Esophagus squamous epithelium (tissue), 5 donors: Measurements from ENCODE around the gene NLE1. TPM values are rescaled to one million over a fixed set of nuclear protein-coding genes. Genes with fewer than 3 reads are reported as not detected.

ENCODE experiments used
- DNase-seq: peaks from one replicate; lab custom pipeline; 2025; lab: John Stamatoyannopoulos, UW
- H3K27ac ChIP-seq, 4 donors: fragments of 200-600 bp; sonication (generic); one replicate each; pipeline ENCODE4 v1.5.1; 2016 to 2019; ENCODE audit warnings: mild to moderate bottlenecking in 1 of 4
- H3K27me3 ChIP-seq, 4 donors: fragments of 200-600 bp; sonication (generic); 1 replicate in 3 of 4; 2 replicates in 1 of 4; pipeline versions ENCODE4 v1.5.1 to v1.6.0; 2017 to 2021; ENCODE audit warnings: antibody characterized with exemption in 1 of 4
- H3K36me3 ChIP-seq, 3 donors: fragments of 200-600 bp; sonication (generic); one replicate each; pipeline ENCODE4 v1.5.1; 2016 to 2019
- H3K4me1 ChIP-seq, 3 donors: fragments of 200-600 bp; sonication (generic); one replicate each; pipeline ENCODE4 v1.5.1; 2017 to 2019
- H3K4me3 ChIP-seq, 4 donors: fragments of 200-600 bp; sonication (generic); 1 replicate in 3 of 4; 2 replicates in 1 of 4; pipeline ENCODE4 v1.5.1; 2016 to 2019; ENCODE audit warnings: mild to moderate bottlenecking in 2 of 4, moderate library complexity in 1 of 4
- H3K9me3 ChIP-seq, 3 donors: fragments of 200-600 bp; sonication (generic); one replicate each; pipeline ENCODE4 v1.5.1; 2016 to 2019
- CTCF ChIP-seq, 6 experiments: fragments of 450-650 bp in 4 of 6; fragments of 200-600 bp in 2 of 6; sonication (generic) in 2 of 6; IDR thresholded peaks; one replicate each; pipeline ENCODE4 v1.5.1; 2016 to 2019; ENCODE audit warnings: antibody characterized with exemption in 6 of 6, mild to moderate bottlenecking in 4 of 6, moderate library complexity in 4 of 6
- POLR2A ChIP-seq, 4 donors: fragments of 450-650 bp; IDR thresholded peaks; one replicate each; pipeline ENCODE4 v1.6.1; 2017; ENCODE audit warnings: antibody characterized with exemption in 4 of 4, mild to moderate bottlenecking in 4 of 4, moderate library complexity in 3 of 4
- WGBS, 2 donors: methylation state at CpG; one replicate each; pipeline ENCODE4 v1.1.5; 2018; 5-methylcytosine and 5-hydroxymethylcytosine counted together
- intact Hi-C: fragments of 100-400 bp; cut with DNase I; formaldehyde crosslinking; loops from one replicate; pipeline ENCODE4 v1.15.0; 2022
- total RNA-seq, 4 donors: library from RNA; depleted of rRNA; stranded (reverse); fragments of >200 nt; gene quantifications; one replicate each; pipeline ENCODE4 v1.1.0, GENCODE V29; 2016
- donor health status: DM: yes; HTN: yes; CAD: no.

Gene NLE1
- total RNA-seq, 4 donors from 2014 or later = 8.2 to 19.6 (median 17.8) TPM

GRCh38 chr17:35142467-35142796 is 329 bp upstream of the NLE1 start:
- intact Hi-C loops = loop anchor here (10.0 kb wide), 1 partner anchor 72 kb away; no protein-coding TSS in a partner anchor
- Histone ChIP-seq H3K36me3 (peaks cover 0 to 26% (median 7%) of the 10 kb centered on the region in 3 donors), H3K27ac (no peak overlapping the region), H3K27me3 (no peaks in the 10 kb centered on the region), H3K9me3 (no peaks in the 10 kb centered on the region), H3K4me1 (peaks cover 0 to 27% (median 7%) of the 10 kb centered on the region in 3 donors), H3K4me3 (peak overlapping the region; percentile 70 to 89 (median 83))
- WGBS, 2 donors = 54 to 59% methylated on average over 8 of the region's 8 CpGs
- DNase-seq = no peak
- no peak for TF ChIP-seq CTCF (IDR thresholded peaks at IDR 0.05)
- no peak for TF ChIP-seq POLR2A (IDR thresholded peaks at IDR 0.05)

- Histone ChIP-seq H3K9me3 (no peaks in the 10 kb centered on the region), H3K4me3 (no peak overlapping the region)
- WGBS, 2 donors = 91 to 92% methylated on average over 6 of the region's 6 CpGs
Observed at GRCh38 chr17:35138218-35138617, 3.9 kb downstream of the NLE1 start.

GRCh38 chr17:35135322-35135721 is 6.8 kb downstream of the NLE1 start:
- no peaks in the 10 kb centered on the region for H3K9me3 ChIP-seq
- no peak overlapping the region for H3K4me3 ChIP-seq
- no peak for TF ChIP-seq CTCF (IDR thresholded peaks at IDR 0.05)
- TF ChIP-seq POLR2A (IDR thresholded peaks at IDR 0.05) = no peak
- H3K4me1 ChIP-seq = peaks cover 0 to 7% (median 0%) of the 10 kb centered on the region in 3 donors
- peaks cover 43 to 96% (median 44%) of the 10 kb centered on the region in 3 donors for H3K36me3 ChIP-seq
- intact Hi-C loops = no loop called here
- WGBS, 2 donors = 79 to 83% methylated on average over 6 of the region's 6 CpGs
- H3K27ac ChIP-seq = no peak overlapping the region
- no peak for DNase-seq
- H3K27me3 ChIP-seq = no peaks in the 10 kb centered on the region

More at GRCh38 chr17:35138218-35138617, 3.9 kb downstream of the NLE1 start:
- Histone ChIP-seq H3K4me1 (peaks cover 0 to 27% (median 7%) of the 10 kb centered on the region in 3 donors), H3K27ac (no peak overlapping the region), H3K27me3 (no peaks in the 10 kb centered on the region), H3K36me3 (peaks cover 29 to 68% (median 31%) of the 10 kb centered on the region in 3 donors)
- intact Hi-C loops = no loop called here
- TF ChIP-seq CTCF (IDR thresholded peaks at IDR 0.05) (no peak), POLR2A (IDR thresholded peaks at IDR 0.05) (no peak)
- DNase-seq = no peak

GRCh38 chr17:35132816-35133550 is 9.1 kb downstream of the NLE1 start:
- Histone ChIP-seq H3K9me3 (no peaks in the 10 kb centered on the region), H3K36me3 (peaks cover 40 to 75% (median 44%) of the 10 kb centered on the region in 3 donors), H3K27ac (no peak overlapping the region), H3K4me1 (peaks cover 0 to 5% (median 0%) of the 10 kb centered on the region in 3 donors), H3K27me3 (no peaks in the 10 kb centered on the region), H3K4me3 (no peak overlapping the region)
- WGBS, 2 donors = 85 to 91% methylated on average over 9 to 13 of the region's 22 CpGs
- DNase-seq = no peak
- intact Hi-C loops = no loop called here
- TF ChIP-seq CTCF (IDR thresholded peaks at IDR 0.05) = no peak
- no peak for TF ChIP-seq POLR2A (IDR thresholded peaks at IDR 0.05)

- Histone ChIP-seq H3K27ac (no peak overlapping the region), H3K27me3 (no peaks in the 10 kb centered on the region), H3K4me1 (peaks cover 0 to 5% (median 0%) of the 10 kb centered on the region in 3 donors), H3K9me3 (no peaks in the 10 kb centered on the region), H3K4me3 (no peak overlapping the region), H3K36me3 (peaks cover 32 to 66% (median 43%) of the 10 kb centered on the region in 3 donors)
- intact Hi-C loops = no loop called here
- no peak for TF ChIP-seq POLR2A (IDR thresholded peaks at IDR 0.05)
- no peak for TF ChIP-seq CTCF (IDR thresholded peaks at IDR 0.05)
- no peak for DNase-seq
- 79% methylated on average over 4 of the region's 10 CpGs; no CpG with 5 or more reads in 1 of the 2 donors for WGBS, 2 donors
Observed at GRCh38 chr17:35132099-35132498, 10.0 kb downstream of the NLE1 start.
